ENCODE data around the gene ECSIT.

Gene ECSIT

GRCh38 chr19:11465600-11465999 lies 63.3 kb downstream of the ECSIT start:
- no peaks in the 10 kb centered on the region for H3F3A ChIP-seq (ENCODE audit: low read depth)
- H3K79me2 ChIP-seq (ENCODE audit: insufficient read depth, low read length), result no peaks in the 10 kb centered on the region
- H4K20me1 ChIP-seq (ENCODE audit: insufficient read depth, low read length, poor library complexity, severe bottlenecking), result no peaks in the 10 kb centered on the region
- H2AFZ ChIP-seq (ENCODE audit: low read length), result no peak overlapping the region
- no peaks in the 10 kb centered on the region for H3K27me3 ChIP-seq (ENCODE audit: insufficient read depth, low read length, poor library complexity, severe bottlenecking)
- H3K9me2 ChIP-seq (replicated peaks; ENCODE audit: low read depth, low read length), result no peaks in the 10 kb centered on the region
- H3K4me1 ChIP-seq (ENCODE audit: insufficient read depth, low read length, poor library complexity, severe bottlenecking), result no peaks in the 10 kb centered on the region
- H3K36me3 ChIP-seq (ENCODE audit: insufficient read depth, low read length), result no peaks in the 10 kb centered on the region
- H3K4me2 ChIP-seq (ENCODE audit: low read depth, low read length, poor library complexity, severe bottlenecking), result no peak overlapping the region
- TF ChIP-seq, protein P1, sequence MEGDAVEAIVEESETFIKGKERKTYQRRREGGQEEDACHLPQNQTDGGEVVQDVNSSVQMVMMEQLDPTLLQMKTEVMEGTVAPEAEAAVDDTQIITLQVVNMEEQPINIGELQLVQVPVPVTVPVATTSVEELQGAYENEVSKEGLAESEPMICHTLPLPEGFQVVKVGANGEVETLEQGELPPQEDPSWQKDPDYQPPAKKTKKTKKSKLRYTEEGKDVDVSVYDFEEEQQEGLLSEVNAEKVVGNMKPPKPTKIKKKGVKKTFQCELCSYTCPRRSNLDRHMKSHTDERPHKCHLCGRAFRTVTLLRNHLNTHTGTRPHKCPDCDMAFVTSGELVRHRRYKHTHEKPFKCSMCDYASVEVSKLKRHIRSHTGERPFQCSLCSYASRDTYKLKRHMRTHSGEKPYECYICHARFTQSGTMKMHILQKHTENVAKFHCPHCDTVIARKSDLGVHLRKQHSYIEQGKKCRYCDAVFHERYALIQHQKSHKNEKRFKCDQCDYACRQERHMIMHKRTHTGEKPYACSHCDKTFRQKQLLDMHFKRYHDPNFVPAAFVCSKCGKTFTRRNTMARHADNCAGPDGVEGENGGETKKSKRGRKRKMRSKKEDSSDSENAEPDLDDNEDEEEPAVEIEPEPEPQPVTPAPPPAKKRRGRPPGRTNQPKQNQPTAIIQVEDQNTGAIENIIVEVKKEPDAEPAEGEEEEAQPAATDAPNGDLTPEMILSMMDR (conservative IDR thresholded peaks at IDR 0.05; ENCODE audit: low read length), result no peak
- TF ChIP-seq EZH2phosphoT487 (IDR thresholded peaks at IDR 0.05; ENCODE audit: borderline replicate concordance), result no peak
- no peaks in the 10 kb centered on the region for H3K9me3 ChIP-seq (ENCODE audit: insufficient read depth, low read depth, low read length)
- no peak overlapping the region for H3K4me3 ChIP-seq (ENCODE audit: low read length, poor library complexity, severe bottlenecking)
- no peak overlapping the region for H3K9ac ChIP-seq (ENCODE audit: low read depth, low read length, poor library complexity, severe bottlenecking)

DNA sequence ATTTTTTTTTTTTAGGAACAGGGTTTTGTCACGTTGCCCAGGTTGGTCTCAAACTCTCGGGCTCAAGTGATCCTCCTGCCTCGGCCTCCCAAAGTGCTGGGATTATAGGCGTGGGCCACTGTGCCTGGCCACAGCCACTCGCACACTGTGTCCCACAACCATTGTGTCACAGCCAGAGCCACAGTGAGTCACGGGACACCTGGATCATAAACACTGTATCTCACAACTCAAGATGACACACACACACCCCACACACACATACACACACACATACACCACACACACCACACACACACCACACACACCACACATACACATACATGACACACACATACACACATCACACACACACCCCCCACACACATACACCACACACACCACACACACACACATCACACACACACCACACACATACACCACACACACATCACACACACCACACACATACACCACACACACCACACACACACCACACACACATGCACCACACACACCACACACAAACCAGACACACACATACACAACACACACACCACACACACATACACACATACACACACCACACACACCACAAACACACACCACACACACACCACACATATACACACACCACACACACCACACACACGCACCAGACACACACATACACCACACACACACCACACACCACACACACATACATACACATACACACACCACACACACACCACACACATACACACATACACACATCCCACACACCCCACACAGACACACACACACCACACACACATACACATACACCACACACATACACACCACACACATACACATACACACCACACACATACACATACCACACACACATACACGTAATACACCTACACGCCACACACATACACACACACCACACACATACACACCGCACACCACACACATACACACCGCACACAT lies 64.3 kb downstream of the ECSIT start:
- H3K4me2 ChIP-seq (ENCODE audit: low read depth, low read length, poor library complexity, severe bottlenecking), result no peak overlapping the region
- no peak overlapping the region for H3K9ac ChIP-seq (ENCODE audit: low read depth, low read length, poor library complexity, severe bottlenecking)
- no peaks in the 10 kb centered on the region for H3K27me3 ChIP-seq (ENCODE audit: insufficient read depth, low read length, poor library complexity, severe bottlenecking)
- H3K4me3 ChIP-seq (ENCODE audit: low read length, poor library complexity, severe bottlenecking), result no peak overlapping the region
- no peaks in the 10 kb centered on the region for H3K79me2 ChIP-seq (ENCODE audit: insufficient read depth, low read length)
- H4K20me1 ChIP-seq (ENCODE audit: insufficient read depth, low read length, poor library complexity, severe bottlenecking), result no peaks in the 10 kb centered on the region
- H3K36me3 ChIP-seq (ENCODE audit: insufficient read depth, low read length), result no peaks in the 10 kb centered on the region
- H3K4me1 ChIP-seq (ENCODE audit: insufficient read depth, low read length, poor library complexity, severe bottlenecking), result no peaks in the 10 kb centered on the region
- H3K9me3 ChIP-seq (ENCODE audit: insufficient read depth, low read depth, low read length), result no peaks in the 10 kb centered on the region
- H3K9me2 ChIP-seq (replicated peaks; ENCODE audit: low read depth, low read length), result no peaks in the 10 kb centered on the region
- H2AFZ ChIP-seq (ENCODE audit: low read length), result no peak overlapping the region
- TF ChIP-seq EZH2phosphoT487 (IDR thresholded peaks at IDR 0.05; ENCODE audit: borderline replicate concordance), result no peak
- TF ChIP-seq, protein P1 (conservative IDR thresholded peaks at IDR 0.05; ENCODE audit: low read length), result no peak
- no peaks in the 10 kb centered on the region for H3F3A ChIP-seq (ENCODE audit: low read depth)

DNA sequence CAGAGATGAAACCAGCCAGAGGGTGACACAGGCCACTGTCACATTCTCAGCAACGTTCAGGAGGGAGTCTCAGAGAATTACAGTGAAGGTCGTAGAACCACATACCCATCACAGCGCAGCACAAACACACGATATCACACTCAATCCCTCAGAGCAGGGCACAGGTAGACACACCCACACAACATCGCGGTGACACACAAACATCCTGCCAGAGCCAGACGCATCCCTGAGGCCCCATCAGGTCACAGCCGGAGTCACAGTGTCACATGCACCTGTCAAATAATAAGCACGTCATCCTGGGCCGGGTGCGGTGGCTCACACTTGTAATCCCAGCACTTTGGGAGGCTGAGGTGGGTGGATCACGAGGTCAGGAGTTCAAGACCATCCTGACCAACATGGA lies 65.5 kb downstream of the ECSIT start:
- H4K20me1 ChIP-seq (ENCODE audit: insufficient read depth, low read length, poor library complexity, severe bottlenecking), result no peaks in the 10 kb centered on the region
- H3K4me3 ChIP-seq (ENCODE audit: low read length, poor library complexity, severe bottlenecking), result no peak overlapping the region
- no peak overlapping the region for H2AFZ ChIP-seq (ENCODE audit: low read length)
- no peaks in the 10 kb centered on the region for H3F3A ChIP-seq (ENCODE audit: low read depth)
- H3K36me3 ChIP-seq (ENCODE audit: insufficient read depth, low read length), result no peaks in the 10 kb centered on the region
- no peaks in the 10 kb centered on the region for H3K27me3 ChIP-seq (ENCODE audit: insufficient read depth, low read length, poor library complexity, severe bottlenecking)
- no peaks in the 10 kb centered on the region for H3K9me3 ChIP-seq (ENCODE audit: insufficient read depth, low read depth, low read length)
- H3K4me1 ChIP-seq (ENCODE audit: insufficient read depth, low read length, poor library complexity, severe bottlenecking), result no peaks in the 10 kb centered on the region
- TF ChIP-seq EZH2phosphoT487 (IDR thresholded peaks at IDR 0.05; ENCODE audit: borderline replicate concordance), result no peak
- TF ChIP-seq, protein P1 (conservative IDR thresholded peaks at IDR 0.05; ENCODE audit: low read length), result no peak
- no peak overlapping the region for H3K9ac ChIP-seq (ENCODE audit: low read depth, low read length, poor library complexity, severe bottlenecking)
- no peaks in the 10 kb centered on the region for H3K9me2 ChIP-seq (replicated peaks; ENCODE audit: low read depth, low read length)
- no peak overlapping the region for H3K4me2 ChIP-seq (ENCODE audit: low read depth, low read length, poor library complexity, severe bottlenecking)
- no peaks in the 10 kb centered on the region for H3K79me2 ChIP-seq (ENCODE audit: insufficient read depth, low read length)

Data from Loucy (cell line).